Measurements from ENCODE around the gene FBXO36. TPM values are rescaled to one million over a fixed set of nuclear protein-coding genes. Genes with fewer than 3 reads are reported as not detected.

FBXO36 gene
- total RNA-seq, 4 donors from 2014 or later: 4.7 to 17.9 (median 11.3) TPM

DNA sequence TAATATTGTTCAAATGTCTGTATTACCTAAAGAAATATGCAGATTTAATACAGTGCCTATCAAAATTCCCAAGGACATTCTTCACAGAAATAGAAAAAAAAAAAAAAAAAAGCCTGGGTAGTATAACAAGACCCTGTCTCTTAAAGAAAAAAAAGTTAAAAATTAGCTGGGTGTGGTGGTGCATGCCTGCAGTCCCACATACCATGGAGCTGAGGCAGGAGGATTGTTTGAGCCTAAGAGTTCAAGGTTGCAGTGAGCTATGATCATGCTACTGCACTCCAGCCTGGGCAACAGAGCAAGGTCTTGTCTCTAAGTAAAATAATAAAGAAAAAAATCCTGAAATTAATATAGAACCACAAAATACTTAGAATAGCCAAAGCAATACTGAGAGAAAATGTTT is 94.5 kb downstream of the FBXO36 start:
- H3K27ac ChIP-seq: no peak overlapping the region
- intact Hi-C loops (cut with DNase I): no loop called here
- DNase-seq: no peak

DNA sequence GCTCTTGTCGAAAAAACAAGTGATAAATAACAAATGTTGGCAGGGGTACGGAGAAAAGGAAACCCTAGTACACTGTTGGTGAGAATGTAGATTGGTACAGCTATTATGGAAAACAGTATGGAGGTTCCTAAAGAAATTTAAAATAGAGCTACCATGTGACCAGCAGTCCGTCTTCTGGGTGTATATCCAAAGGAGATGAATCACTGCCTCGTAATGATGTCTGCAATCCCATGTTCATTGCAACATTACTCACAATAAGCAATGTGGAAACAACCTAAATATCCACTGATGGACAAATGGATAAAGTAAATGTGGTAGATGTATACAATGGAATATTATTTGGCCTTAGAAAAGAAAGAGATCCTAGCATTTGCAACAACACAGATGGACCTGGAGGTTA is 95.8 kb downstream of the FBXO36 start:
- DNase-seq: no peak
- Histone ChIP-seq H3K36me3 (no peaks in the 10 kb centered on the region), H3K4me1 (no peaks in the 10 kb centered on the region), H3K4me3 (replicated peaks in 1 of 3) (no peak overlapping the region), H3K9me3 (no peaks in the 10 kb centered on the region), H3K27ac (no peak overlapping the region), H3K27me3 (no peaks in the 10 kb centered on the region)
- WGBS, 2 donors: 98% methylated on average over 4 of the region's 4 CpGs
- no peak for TF ChIP-seq CTCF (IDR thresholded peaks at IDR 0.05)
- no peak for TF ChIP-seq POLR2A (IDR thresholded peaks at IDR 0.05)
- intact Hi-C loops (cut with DNase I): no loop called here

More for the DNA sequence above, 94.5 kb downstream of the FBXO36 start:
- TF ChIP-seq POLR2A (IDR thresholded peaks at IDR 0.05) (no peak), CTCF (IDR thresholded peaks at IDR 0.05) (no peak)
- Histone ChIP-seq H3K4me1 (no peaks in the 10 kb centered on the region), H3K36me3 (no peaks in the 10 kb centered on the region), H3K9me3 (no peaks in the 10 kb centered on the region), H3K27me3 (no peaks in the 10 kb centered on the region), H3K4me3 (replicated peaks in 1 of 3) (no peak overlapping the region)

GRCh38 chr2:230019742-230020141 is 97.4 kb downstream of the FBXO36 start:
- Histone ChIP-seq H3K36me3 (no peaks in the 10 kb centered on the region), H3K9me3 (no peaks in the 10 kb centered on the region), H3K27me3 (no peaks in the 10 kb centered on the region), H3K4me1 (no peaks in the 10 kb centered on the region), H3K27ac (no peak overlapping the region), H3K4me3 (replicated peaks in 1 of 3) (no peak overlapping the region)
- no peak for TF ChIP-seq POLR2A (IDR thresholded peaks at IDR 0.05)
- no peak for TF ChIP-seq CTCF (IDR thresholded peaks at IDR 0.05)
- WGBS, 2 donors: 89 to 94% methylated on average over 3 of the region's 3 CpGs
- intact Hi-C loops (cut with DNase I): no loop called here
- no peak for DNase-seq

- DNase-seq: no peak
Measured at GRCh38 chr2:230023313-230023712, 101.0 kb downstream of the FBXO36 start.

DNA sequence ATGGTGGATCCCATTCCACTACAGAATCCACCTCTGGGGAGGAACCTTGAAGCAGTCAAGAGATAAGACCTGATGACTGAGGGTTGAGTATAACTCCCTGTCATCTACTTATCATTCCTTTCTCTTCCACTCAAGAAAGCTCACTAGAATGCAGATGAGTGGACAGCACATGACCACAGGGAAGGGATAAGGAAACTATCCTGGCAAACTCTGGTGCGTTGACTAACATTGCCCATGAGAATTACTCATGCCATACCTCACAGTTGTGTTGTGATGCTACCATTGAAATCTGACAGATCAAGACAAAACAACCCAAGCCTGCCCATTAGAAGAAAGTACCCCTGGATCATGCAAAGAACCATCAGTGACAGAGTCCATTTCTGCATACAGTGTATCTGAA is 119.9 kb downstream of the FBXO36 start:
- Histone ChIP-seq H3K4me3 (replicated peaks in 1 of 3) (no peak overlapping the region), H3K36me3 (no peaks in the 10 kb centered on the region), H3K4me1 (no peaks in the 10 kb centered on the region), H3K27me3 (no peaks in the 10 kb centered on the region), H3K9me3 (no peaks in the 10 kb centered on the region), H3K27ac (no peak overlapping the region)
- intact Hi-C loops (cut with DNase I): no loop called here
- DNase-seq: no peak
- WGBS, 2 donors: 90 to 96% methylated on average over 1 of the region's 1 CpG
- TF ChIP-seq CTCF (IDR thresholded peaks at IDR 0.05) (no peak), POLR2A (IDR thresholded peaks at IDR 0.05) (no peak)

More at GRCh38 chr2:230023313-230023712, 101.0 kb downstream of the FBXO36 start:
- Histone ChIP-seq H3K27me3 (no peaks in the 10 kb centered on the region), H3K36me3 (no peaks in the 10 kb centered on the region), H3K27ac (no peak overlapping the region), H3K4me1 (no peaks in the 10 kb centered on the region), H3K9me3 (no peaks in the 10 kb centered on the region), H3K4me3 (replicated peaks in 1 of 3) (no peak overlapping the region)
- TF ChIP-seq POLR2A (IDR thresholded peaks at IDR 0.05) (no peak), CTCF (IDR thresholded peaks at IDR 0.05) (no peak)
- intact Hi-C loops (cut with DNase I): no loop called here
- 90 to 96% methylated on average over 4 of the region's 4 CpGs for WGBS, 2 donors

Measured in thyroid gland (tissue), 4 donors.